ENCODE data around the gene SFSWAP.
"Not testable (repeated sequence)": the region's sequence is repeated elsewhere in the genome, so short reads cannot be mapped to it uniquely, and the experiment has no call there.

- not testable (repeated sequence) for TF ChIP-seq TCF4 (CRISPR knock-in tag; IDR thresholded peaks at IDR 0.05; ENCODE audit: borderline replicate concordance); ZFP30 (CRISPR knock-in tag; IDR thresholded peaks at IDR 0.05)
These were observed 32.5 kb downstream of the SFSWAP start for GRCh38 chr12:131743410-131743809.

Data from SK-N-SH treated with all-trans-retinoic acid at 6 μM for 48 hours (cell line).